HuH-7 (cell line): Measurements from ENCODE around the gene HYDIN.
A peak's percentile ranks its signal among the peaks of the same experiment; 100 is the strongest.
"Not testable (repeated sequence)": the region's sequence is repeated elsewhere in the genome, so short reads cannot be mapped to it uniquely, and the experiment has no call there.

ENCODE experiments used
- DNase-seq: peaks from one replicate; pipeline ENCODE4 v3.0.0; 2011; ENCODE audit warnings: low spot score

The HYDIN gene

GRCh38 chr16:70823498-70824118, 406.9 kb downstream of the HYDIN start:
- not testable (repeated sequence) for DNase-seq

GRCh38 chr16:70822734-70823133, 407.8 kb downstream of the HYDIN start:
- not testable (repeated sequence) for DNase-seq

- DNase-seq, result not testable (repeated sequence)
Observed at GRCh38 chr16:70818088-70818487, 412.4 kb downstream of the HYDIN start.

- no peak for DNase-seq
Observed at GRCh38 chr16:70809392-70810060, 421.0 kb downstream of the HYDIN start.

- DNase-seq, result no peak
Observed at GRCh38 chr16:70808371-70808770, 422.2 kb downstream of the HYDIN start.

GRCh38 chr16:70805787-70806186, 424.7 kb downstream of the HYDIN start:
- DNase-seq, result no peak

- DNase-seq, result no peak
Observed at GRCh38 chr16:70805380-70805779, 425.1 kb downstream of the HYDIN start.

GRCh38 chr16:70804734-70805169, 425.8 kb downstream of the HYDIN start:
- no peak for DNase-seq

- no peak for DNase-seq
Observed at GRCh38 chr16:70804153-70804733, 426.3 kb downstream of the HYDIN start.

- no peak for DNase-seq
Observed at GRCh38 chr16:70803319-70803718, 427.2 kb downstream of the HYDIN start.

GRCh38 chr16:70801611-70802010, 428.9 kb downstream of the HYDIN start:
- DNase-seq, result no peak

GRCh38 chr16:70800781-70801480, 429.6 kb downstream of the HYDIN start, which contains the start of gene VAC14:
Gene VAC14 (minus strand): TSS chr16:70801158. CDS start chr16:70800900, 258 bp downstream.
- peak; percentile 95 for DNase-seq

GRCh38 chr16:70800311-70800710, 430.2 kb downstream of the HYDIN start:
- DNase-seq, result peak; percentile 24

- DNase-seq, result no peak
Observed at GRCh38 chr16:70796301-70796700, 434.2 kb downstream of the HYDIN start.

- no peak for DNase-seq
Observed at GRCh38 chr16:70795296-70795912, 435.1 kb downstream of the HYDIN start.

- no peak for DNase-seq
Observed at GRCh38 chr16:70793851-70794502, 436.5 kb downstream of the HYDIN start.

GRCh38 chr16:70790815-70791214, 439.7 kb downstream of the HYDIN start:
- DNase-seq, result no peak

- DNase-seq, result no peak
Observed at GRCh38 chr16:70789595-70790447, 440.7 kb downstream of the HYDIN start.

- no peak for DNase-seq
Observed at GRCh38 chr16:70788668-70789594, 441.6 kb downstream of the HYDIN start.
